ENCODE results near the gene WDR55. TPM values are rescaled to one million over a fixed set of nuclear protein-coding genes. Genes with fewer than 3 reads are reported as not detected.
"Not testable (repeated sequence)": the region's sequence is repeated elsewhere in the genome, so short reads cannot be mapped to it uniquely, and the experiment has no call there.

WDR55 gene
- total RNA-seq, 2 donors from 2014 or later: 8.3 to 12.4 TPM

DNA sequence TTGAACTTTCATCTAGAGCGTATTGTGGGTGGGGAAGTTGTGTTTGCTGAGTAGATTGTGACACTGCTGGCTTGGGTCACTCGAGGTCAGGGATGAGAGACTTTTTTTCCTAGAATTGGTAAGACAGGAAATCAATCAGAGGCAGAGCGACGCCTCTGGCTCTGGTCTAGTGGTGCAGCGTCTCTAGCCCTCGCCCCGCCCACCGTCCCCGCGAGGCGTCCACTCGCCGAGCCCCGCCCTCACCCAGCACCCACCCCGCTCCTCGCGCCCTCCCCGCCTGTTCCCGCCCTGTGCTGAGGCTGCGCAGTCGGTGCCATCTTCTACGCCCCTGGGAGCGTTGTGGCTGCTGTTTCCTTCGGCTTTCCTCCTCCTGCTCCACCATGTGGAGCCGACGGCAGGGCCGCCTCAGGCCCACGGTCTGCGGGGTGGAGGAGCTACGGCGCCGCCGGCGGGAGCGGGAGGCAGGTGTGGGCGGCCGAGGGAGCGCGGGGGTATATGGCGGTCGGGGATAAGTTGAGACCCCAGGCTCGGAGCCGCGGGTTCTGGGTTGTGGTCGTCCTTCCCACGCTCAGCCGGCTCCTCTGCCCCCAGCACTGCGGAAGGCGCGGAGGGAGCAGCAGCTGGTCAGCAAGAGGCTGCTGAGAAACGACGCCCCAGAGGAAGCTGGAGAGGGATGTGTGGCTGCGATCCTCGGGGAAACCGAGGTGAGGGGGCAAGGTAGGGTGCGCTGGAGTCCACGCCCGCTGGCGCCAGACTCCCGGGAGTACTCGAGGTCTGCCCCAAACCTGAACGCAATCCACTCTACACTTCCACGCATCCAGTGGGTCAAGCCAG is 25.3 kb upstream of the WDR55 start, which contains the start of gene TMCO6:
TMCO6 (plus strand) TSS at position 304 of the 834 bp plus-strand sequence; CDS start at position 381, 77 bp downstream.
- peaks cover 8% of the 10 kb centered on the region for H3K36me3 ChIP-seq

DNA sequence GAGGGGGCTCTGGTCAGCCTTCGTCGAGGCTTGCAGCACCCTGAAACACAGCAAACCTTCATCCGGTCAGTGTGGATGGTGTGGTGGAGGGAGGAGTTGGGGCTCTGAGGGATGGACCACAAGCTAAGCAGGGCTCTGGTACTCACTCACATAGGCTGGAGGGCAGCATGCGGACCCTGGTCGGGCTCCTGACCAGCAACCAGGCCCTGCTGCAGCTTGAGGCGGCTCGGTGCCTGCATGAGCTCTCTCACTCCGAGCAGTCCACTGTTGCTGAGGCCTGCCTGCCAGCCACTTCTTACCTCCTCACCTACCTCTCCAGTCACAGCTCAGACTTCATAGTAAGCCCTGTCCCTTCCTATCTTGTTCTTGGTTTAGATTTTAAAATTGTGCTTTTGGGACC is 23.0 kb upstream of the WDR55 start:
- TF ChIP-seq, protein P1, sequence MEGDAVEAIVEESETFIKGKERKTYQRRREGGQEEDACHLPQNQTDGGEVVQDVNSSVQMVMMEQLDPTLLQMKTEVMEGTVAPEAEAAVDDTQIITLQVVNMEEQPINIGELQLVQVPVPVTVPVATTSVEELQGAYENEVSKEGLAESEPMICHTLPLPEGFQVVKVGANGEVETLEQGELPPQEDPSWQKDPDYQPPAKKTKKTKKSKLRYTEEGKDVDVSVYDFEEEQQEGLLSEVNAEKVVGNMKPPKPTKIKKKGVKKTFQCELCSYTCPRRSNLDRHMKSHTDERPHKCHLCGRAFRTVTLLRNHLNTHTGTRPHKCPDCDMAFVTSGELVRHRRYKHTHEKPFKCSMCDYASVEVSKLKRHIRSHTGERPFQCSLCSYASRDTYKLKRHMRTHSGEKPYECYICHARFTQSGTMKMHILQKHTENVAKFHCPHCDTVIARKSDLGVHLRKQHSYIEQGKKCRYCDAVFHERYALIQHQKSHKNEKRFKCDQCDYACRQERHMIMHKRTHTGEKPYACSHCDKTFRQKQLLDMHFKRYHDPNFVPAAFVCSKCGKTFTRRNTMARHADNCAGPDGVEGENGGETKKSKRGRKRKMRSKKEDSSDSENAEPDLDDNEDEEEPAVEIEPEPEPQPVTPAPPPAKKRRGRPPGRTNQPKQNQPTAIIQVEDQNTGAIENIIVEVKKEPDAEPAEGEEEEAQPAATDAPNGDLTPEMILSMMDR (IDR thresholded peaks at IDR 0.05): no peak
- no peaks in the 10 kb centered on the region for H3K9me3 ChIP-seq
- H3K27me3 ChIP-seq: no peaks in the 10 kb centered on the region
- H3K27ac ChIP-seq: no peak overlapping the region
- no peak for DNase-seq (ENCODE audit: low spot score)
- H3K36me3 ChIP-seq: peaks cover 19% of the 10 kb centered on the region
- H3K4me3 ChIP-seq: no peak overlapping the region
- H3K4me1 ChIP-seq: peaks cover 0 to 42% of the 10 kb centered on the region in 2 donors

More for the DNA sequence above, 25.3 kb upstream of the WDR55 start, which contains the start of gene TMCO6:
- peak; percentile 96 for DNase-seq (ENCODE audit: low spot score)
- H3K27ac ChIP-seq: peak within 1 kb of the TSS; percentile 87
- H3K4me1 ChIP-seq: peaks cover 0 to 33% of the 10 kb centered on the region in 2 donors
- H3K27me3 ChIP-seq: no peaks in the 10 kb centered on the region
- no peaks in the 10 kb centered on the region for H3K9me3 ChIP-seq
- TF ChIP-seq, protein P1 (IDR thresholded peaks at IDR 0.05): peak; percentile 56 to 77
- peak within 1 kb of the TSS; percentile 68 to 84 for H3K4me3 ChIP-seq

DNA sequence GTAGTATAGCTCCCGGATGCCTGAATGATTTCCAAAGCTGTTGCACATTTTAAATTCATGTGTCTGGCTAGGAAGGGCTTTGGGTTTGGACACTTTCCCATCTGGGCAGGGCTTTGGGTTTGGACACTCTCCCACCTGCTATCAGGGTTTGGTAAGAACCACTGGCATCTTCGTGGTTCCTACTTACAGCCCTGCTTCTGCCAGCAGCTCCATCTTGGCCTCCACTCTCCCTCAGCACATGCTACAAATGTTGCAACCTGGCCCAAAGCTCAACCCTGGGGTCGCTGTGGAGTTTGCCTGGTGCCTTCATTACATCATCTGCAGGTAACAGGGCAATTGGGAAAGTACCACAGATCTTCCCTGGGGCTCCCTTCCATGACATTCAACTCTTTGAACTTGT is 22.0 kb upstream of the WDR55 start:
- H3K27ac ChIP-seq: no peak overlapping the region
- no peak for DNase-seq (ENCODE audit: low spot score)
- no peak overlapping the region for H3K4me3 ChIP-seq
- TF ChIP-seq, protein P1 (IDR thresholded peaks at IDR 0.05): no peak
- H3K36me3 ChIP-seq: peaks cover 19% of the 10 kb centered on the region
- H3K9me3 ChIP-seq: no peaks in the 10 kb centered on the region
- peaks cover 0 to 46% of the 10 kb centered on the region in 2 donors for H3K4me1 ChIP-seq
- no peaks in the 10 kb centered on the region for H3K27me3 ChIP-seq

DNA sequence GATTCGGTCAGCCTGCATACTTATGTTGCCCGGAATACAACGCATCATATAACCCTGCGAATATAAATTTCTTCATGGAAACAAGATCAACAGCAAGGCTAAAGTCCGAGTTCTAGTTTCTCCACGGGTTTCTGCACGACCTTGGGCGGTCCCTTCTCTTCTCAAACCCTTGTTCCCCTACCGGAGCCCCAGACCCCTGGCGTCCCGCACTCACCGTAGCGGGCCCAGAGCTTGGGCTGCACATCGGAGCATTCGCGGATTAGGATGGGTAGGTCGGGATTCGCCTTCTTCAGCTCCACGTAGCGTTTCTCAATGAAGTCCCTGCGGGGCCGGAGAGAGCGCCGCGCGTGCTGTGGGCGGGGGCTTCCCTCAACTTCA is 17.7 kb upstream of the WDR55 start:
- peaks cover 0 to 31% of the 10 kb centered on the region in 2 donors for H3K4me1 ChIP-seq
- H3K9me3 ChIP-seq: no peaks in the 10 kb centered on the region
- H3K36me3 ChIP-seq: peaks cover 50% of the 10 kb centered on the region
- no peaks in the 10 kb centered on the region for H3K27me3 ChIP-seq
- TF ChIP-seq, protein P1 (IDR thresholded peaks at IDR 0.05): no peak
- no peak for DNase-seq (ENCODE audit: low spot score)
- H3K4me3 ChIP-seq: peak overlapping the region; percentile 91 to 93
- H3K27ac ChIP-seq: peak overlapping the region; percentile 84 to 85

DNA sequence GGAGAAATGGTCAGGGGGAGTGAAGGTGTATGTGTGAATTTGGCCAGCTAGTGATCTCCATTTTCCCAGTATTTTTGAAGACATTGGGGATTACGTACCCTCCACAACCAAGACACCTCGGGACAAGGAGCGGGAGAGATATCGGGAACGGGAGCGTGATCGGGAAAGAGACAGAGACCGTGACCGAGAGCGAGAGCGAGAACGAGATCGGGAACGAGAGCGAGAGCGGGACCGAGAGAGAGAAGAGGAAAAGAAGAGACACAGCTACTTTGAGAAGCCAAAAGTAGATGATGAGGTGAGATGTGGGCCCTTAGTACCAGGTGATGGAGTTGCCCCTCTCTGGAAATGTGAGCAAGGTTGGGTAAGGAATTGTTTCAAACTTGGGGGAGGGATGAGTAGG is 5.8 kb upstream of the WDR55 start:
- Histone ChIP-seq H3K9me3 (no peaks in the 10 kb centered on the region), H3K27me3 (no peaks in the 10 kb centered on the region), H3K4me3 (no peak overlapping the region), H3K27ac (no peak overlapping the region), H3K4me1 (peaks cover 0 to 4% of the 10 kb centered on the region in 2 donors), H3K36me3 (peaks cover 93% of the 10 kb centered on the region)
- TF ChIP-seq, protein P1 (IDR thresholded peaks at IDR 0.05): no peak
- DNase-seq (ENCODE audit: low spot score): no peak

DNA sequence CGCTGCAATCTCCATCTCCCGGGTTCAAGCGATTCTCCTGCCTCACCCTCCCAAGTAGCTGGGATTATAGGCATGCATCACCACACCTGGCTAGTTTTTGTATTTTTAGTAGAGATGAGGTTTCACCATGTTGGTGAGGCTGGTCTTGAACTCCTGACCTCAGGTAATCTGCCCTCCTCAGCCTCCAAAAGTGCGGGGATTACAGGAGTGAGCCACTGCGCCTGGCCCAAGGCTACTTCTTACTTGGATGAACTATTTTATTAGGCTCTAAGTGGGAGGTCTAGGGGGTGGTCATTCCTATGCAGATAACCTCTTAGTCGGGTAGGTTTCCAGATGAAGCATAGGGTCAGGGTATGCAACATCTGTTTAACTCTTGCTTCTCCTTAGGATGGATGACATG is 4.3 kb upstream of the WDR55 start:
- H3K36me3 ChIP-seq: peaks cover 78% of the 10 kb centered on the region
- H3K27ac ChIP-seq; H3K9me3 ChIP-seq; DNase-seq (ENCODE audit: low spot score); H3K4me3 ChIP-seq; H3K27me3 ChIP-seq; H3K4me1 ChIP-seq: not testable (repeated sequence)

All from right atrium auricular region (tissue), 2 donors.